ENCODE results near the gene UTP3. TPM values are rescaled to one million over a fixed set of nuclear protein-coding genes. Genes with fewer than 3 reads are reported as not detected.
"Not testable (repeated sequence)": the region's sequence is repeated elsewhere in the genome, so short reads cannot be mapped to it uniquely, and the experiment has no call there.

UTP3 gene, protein sequence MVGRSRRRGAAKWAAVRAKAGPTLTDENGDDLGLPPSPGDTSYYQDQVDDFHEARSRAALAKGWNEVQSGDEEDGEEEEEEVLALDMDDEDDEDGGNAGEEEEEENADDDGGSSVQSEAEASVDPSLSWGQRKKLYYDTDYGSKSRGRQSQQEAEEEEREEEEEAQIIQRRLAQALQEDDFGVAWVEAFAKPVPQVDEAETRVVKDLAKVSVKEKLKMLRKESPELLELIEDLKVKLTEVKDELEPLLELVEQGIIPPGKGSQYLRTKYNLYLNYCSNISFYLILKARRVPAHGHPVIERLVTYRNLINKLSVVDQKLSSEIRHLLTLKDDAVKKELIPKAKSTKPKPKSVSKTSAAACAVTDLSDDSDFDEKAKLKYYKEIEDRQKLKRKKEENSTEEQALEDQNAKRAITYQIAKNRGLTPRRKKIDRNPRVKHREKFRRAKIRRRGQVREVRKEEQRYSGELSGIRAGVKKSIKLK
- total RNA-seq = 10 to 100 TPM; 46.9 to 49.7 TPM

DNA sequence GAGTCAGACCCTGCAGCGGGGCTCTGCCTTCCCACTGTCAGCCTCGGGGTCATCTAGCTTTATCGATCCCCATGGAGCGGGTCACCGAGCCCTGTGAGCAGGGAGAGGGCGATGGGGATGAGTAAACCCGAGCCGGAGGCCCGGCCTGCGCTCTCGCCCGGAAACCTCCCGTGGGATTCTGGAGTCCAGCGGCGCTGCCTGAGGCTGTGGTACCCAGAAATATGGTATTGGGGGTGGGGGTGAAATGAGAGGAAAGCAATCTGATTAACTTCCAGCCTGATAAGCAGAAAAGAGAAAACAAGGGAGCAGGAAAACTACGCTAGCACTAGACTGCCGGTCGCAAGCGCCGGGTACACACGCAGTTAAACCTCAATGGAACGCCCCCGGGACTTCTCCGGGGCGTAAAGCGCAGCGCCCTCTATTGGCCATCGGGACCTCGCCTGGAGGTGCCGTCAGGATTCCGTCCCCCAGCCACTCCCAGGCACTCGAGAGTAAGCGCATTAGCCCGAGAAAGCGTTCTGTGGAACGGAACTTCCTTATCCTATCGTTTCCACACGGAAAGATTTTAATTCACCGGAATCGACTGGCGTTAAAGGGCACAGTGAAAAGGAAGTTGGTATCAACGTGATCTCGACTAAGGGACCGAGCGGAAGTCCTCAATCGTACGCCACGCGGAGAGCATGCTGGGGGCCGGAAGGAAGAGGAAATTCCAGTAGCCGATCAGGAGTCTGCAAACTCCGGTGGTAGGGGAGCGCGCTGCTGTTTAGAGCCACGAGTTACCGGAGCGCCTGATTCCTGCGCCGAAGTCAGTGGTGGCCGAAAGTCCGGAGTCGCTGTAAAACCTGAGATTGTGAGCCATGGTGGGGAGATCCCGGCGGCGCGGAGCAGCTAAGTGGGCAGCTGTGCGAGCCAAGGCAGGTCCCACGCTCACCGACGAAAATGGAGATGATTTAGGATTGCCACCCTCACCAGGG lies at the start of gene UTP3:
UTP3 (plus strand) TSS at position 712 of the 974 bp plus-strand sequence; CDS start at position 858, 146 bp downstream.
- H3K4me3 Mint-ChIP-seq = peak within 1 kb of the TSS; percentile 100
- peaks cover 33% of the 10 kb centered on the region for H3K36me3 Mint-ChIP-seq
- DNase-seq = peak; percentile 94
- H3K4me1 Mint-ChIP-seq = peaks cover 25% of the 10 kb centered on the region
- H3K27me3 Mint-ChIP-seq = no peaks in the 10 kb centered on the region
- H3K27ac Mint-ChIP-seq = peak within 1 kb of the TSS; percentile 97
- no peaks in the 10 kb centered on the region for H3K9me3 Mint-ChIP-seq

DNA sequence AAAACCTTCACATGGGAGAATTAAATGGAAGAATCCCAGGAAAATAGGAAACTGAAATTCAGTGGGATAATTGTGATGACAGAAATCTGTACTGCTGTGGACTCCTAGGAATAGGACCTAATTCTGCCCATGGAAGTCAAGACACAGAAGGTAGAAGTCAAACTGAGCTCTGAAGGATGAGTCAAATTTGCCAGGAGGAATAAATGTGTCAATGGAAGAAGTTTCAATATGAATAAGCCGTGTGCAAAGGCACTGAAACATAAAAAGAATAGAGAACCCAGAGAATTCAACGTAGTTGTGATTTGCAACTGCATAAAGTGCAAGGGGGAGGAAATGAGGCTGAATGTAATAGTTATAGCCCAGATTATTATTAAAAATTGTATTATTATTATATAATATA lies 48.1 kb upstream of the UTP3 start:
- Mint-ChIP-seq H3K9me3 (no peaks in the 10 kb centered on the region), H3K27me3 (peaks cover 5% of the 10 kb centered on the region), H3K27ac (no peak overlapping the region), H3K4me1 (peaks cover 9% of the 10 kb centered on the region), H3K36me3 (no peaks in the 10 kb centered on the region), H3K4me3 (no peak overlapping the region)
- no peak for DNase-seq

DNA sequence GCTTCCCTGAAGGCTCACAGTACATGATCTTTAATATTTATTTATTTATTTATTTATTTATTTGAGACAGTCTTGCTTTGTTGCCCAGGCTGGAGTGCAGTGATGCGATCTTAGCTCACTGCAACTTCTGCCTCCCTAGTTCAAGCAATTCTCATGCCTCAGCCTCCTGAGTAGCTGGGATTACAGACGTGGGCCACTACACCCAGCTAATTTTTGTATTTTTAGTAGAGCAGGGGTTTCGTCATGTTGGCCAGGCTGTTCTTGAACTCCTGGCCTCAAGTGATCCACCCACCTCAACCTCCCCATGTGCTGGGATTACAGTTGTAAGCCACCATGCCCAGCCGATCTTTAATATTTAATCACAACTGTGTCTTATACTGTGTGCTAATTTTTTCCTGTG lies 37.6 kb upstream of the UTP3 start:
- not testable (repeated sequence) for DNase-seq, H3K4me3 Mint-ChIP-seq, H3K27ac Mint-ChIP-seq, H3K4me1 Mint-ChIP-seq, H3K36me3 Mint-ChIP-seq, H3K27me3 Mint-ChIP-seq, H3K9me3 Mint-ChIP-seq

DNA sequence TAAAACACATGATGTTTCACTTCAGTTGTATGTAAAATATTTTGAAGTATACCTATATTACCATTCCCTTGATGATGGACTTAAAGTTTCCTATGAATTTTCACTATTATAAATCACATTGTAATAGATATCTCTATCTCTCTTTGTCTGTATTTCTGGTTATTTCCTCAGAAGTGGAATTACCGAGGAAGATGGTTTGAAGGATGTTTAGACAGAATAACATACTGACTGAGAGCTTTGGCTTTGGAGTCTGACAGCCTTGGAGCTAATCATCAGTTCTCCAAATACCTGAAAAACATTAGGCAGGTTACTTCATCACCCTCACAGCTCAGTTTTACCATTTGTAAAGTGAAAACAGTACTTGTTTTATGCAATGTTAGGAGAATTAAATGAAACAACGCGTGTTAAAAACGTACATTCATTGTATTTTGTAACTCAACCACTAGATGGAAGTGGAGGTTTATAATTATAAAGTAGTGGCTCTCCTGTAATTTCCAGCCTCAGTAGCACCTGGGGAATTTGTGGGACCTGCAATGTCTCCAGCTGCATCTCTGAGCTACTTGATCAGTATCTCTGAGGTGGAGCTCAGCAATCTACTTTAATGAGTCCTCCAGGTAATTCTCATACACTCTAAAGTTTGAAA lies 36.3 kb upstream of the UTP3 start:
- no peak for DNase-seq
- H3K27ac Mint-ChIP-seq = no peak overlapping the region
- H3K27me3 Mint-ChIP-seq = no peaks in the 10 kb centered on the region
- H3K9me3 Mint-ChIP-seq = no peaks in the 10 kb centered on the region
- no peak overlapping the region for H3K4me3 Mint-ChIP-seq
- H3K36me3 Mint-ChIP-seq = no peaks in the 10 kb centered on the region
- H3K4me1 Mint-ChIP-seq = peaks cover 3% of the 10 kb centered on the region

DNA sequence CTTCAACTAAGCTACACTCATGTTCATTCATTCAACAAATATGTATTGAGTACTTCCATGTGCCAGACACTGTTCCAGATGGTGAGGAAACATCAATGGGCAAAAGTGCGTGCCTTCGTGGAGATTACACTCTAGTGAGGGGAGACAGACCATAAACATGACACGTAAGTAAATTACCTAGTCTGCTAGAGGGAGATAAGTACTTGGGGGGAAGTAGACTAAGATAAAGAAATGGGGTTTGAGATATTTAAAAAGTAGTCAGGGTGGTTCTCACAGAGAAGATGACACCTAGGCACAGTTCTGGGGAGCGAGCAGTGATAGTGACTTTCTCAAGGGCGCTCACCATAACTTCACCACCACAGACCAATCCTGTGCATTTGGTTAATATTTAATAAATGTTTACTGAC lies 33.7 kb upstream of the UTP3 start:
- no peak overlapping the region for H3K4me3 Mint-ChIP-seq
- H3K9me3 Mint-ChIP-seq = no peaks in the 10 kb centered on the region
- no peaks in the 10 kb centered on the region for H3K27me3 Mint-ChIP-seq
- no peak overlapping the region for H3K27ac Mint-ChIP-seq
- H3K36me3 Mint-ChIP-seq = no peaks in the 10 kb centered on the region
- DNase-seq = no peak
- peaks cover 3% of the 10 kb centered on the region for H3K4me1 Mint-ChIP-seq

DNA sequence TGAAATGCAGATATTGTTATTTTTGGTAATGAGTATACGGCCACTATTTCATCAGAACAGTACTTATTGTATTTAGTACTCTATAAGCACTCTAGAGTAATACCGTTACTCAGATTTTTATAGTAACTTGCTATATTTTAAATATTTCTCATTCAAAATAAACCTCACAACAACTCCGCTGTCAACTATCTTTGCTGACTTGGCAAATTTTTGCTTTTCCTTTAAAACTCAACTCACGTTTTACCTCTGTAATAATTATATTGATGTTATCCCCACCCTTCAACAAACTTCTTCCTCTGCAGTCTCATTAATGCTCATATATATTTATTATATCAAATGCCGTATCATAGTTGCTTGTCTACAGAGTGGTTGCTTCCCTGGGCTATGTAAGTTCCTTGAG lies 31.0 kb upstream of the UTP3 start:
- DNase-seq = no peak
- no peak overlapping the region for H3K4me3 Mint-ChIP-seq
- H3K4me1 Mint-ChIP-seq = peaks cover 9% of the 10 kb centered on the region

DNA sequence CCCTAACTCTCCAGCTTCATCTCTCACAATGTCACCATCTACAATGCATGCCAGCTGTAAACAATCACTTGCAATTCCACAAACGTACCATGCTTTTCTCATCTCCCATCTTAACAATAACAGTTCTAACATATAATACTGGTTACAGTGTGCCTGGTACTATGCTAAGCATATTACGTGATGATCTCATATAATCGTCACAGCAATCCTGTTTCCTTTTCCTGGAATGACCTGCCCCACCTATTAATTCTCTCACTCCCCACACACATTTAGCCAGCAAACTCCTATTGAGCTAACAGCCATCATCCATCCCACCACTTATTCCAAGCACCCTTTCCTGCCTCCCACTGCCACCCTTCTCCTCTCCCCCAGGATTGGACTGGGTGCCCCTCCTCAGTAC lies 29.9 kb upstream of the UTP3 start:
- Mint-ChIP-seq H3K4me3 (no peak overlapping the region), H3K27me3 (no peaks in the 10 kb centered on the region), H3K36me3 (no peaks in the 10 kb centered on the region), H3K4me1 (peaks cover 9% of the 10 kb centered on the region), H3K9me3 (no peaks in the 10 kb centered on the region), H3K27ac (no peak overlapping the region)
- no peak for DNase-seq

More for the DNA sequence above, 31.0 kb upstream of the UTP3 start:
- H3K36me3 Mint-ChIP-seq = no peaks in the 10 kb centered on the region
- no peaks in the 10 kb centered on the region for H3K9me3 Mint-ChIP-seq
- H3K27ac Mint-ChIP-seq = no peak overlapping the region
- H3K27me3 Mint-ChIP-seq = no peaks in the 10 kb centered on the region

DNA sequence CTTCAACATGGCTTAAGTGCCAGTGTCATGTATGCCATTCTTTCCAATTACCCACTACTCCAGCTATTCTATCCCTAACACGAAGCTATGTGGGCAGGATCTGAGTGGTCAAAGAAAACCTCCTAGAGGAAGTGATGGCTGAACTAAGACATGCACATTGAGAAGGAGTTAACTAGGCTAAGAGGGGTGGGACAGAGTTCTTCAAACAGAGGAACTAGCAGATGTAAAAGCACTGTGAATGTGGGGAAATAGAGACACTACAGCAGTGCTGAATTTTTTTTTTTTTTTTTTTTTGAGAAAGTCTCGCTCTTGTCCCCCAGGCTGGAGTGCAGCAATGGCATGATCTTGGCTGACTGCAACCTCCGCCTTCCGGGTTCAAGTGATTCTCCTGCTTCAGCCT lies 28.2 kb upstream of the UTP3 start:
- H3K4me3 Mint-ChIP-seq = no peak overlapping the region
- H3K27me3 Mint-ChIP-seq = no peaks in the 10 kb centered on the region
- H3K27ac Mint-ChIP-seq = no peak overlapping the region
- H3K4me1 Mint-ChIP-seq = peaks cover 9% of the 10 kb centered on the region
- no peak for DNase-seq
- no peaks in the 10 kb centered on the region for H3K36me3 Mint-ChIP-seq
- no peaks in the 10 kb centered on the region for H3K9me3 Mint-ChIP-seq

DNA sequence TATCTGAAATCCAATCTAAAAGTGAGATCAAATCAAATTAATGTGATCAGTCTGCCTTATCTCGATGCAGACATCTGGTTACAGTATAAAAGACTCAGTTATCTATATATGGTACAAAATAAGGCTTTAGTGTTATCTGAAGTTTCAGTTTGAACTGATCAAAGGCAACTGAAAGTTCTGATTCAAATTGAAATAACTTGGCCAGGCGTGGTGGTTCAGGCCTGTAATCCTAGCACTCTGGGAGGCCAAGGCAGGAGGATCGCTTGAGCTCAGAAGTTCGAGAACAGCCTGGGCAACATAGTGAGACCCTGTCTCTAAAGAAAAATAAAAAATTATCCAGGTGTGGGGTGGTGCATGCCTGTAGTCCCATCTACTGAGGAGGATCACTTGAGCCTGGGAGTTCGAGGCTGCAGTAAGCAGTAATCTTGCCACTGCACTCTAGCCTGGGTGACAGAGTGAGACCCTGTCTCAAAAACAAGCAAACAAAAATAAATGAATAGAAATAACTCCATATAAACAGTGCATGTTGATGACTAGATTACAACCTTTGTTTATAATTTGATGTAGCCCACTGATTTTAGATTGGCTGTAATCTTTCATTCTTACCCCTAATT lies 26.9 kb upstream of the UTP3 start:
- H3K27me3 Mint-ChIP-seq, DNase-seq, H3K36me3 Mint-ChIP-seq, H3K4me3 Mint-ChIP-seq, H3K27ac Mint-ChIP-seq, H3K9me3 Mint-ChIP-seq: not testable (repeated sequence)
- peaks cover 11% of the 10 kb centered on the region for H3K4me1 Mint-ChIP-seq

DNA sequence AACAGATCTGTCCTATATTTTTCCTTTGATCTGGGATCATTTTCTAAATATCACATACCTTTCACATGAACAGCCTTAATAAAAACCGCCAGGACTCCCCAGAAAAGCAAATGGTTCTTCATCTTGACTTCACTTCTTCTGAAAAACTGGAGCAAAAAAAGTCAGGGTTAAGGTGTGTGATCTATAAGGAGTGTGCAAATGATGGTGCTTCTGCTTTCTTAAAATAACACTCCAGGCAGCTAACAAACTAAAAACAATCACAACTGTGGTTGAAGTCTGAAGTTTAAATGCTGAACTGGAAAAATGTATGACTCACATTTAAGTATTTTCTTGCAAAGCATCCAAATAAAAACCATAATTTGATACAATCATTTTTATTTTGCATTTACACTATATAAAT lies 22.0 kb upstream of the UTP3 start, which contains the start of gene JCHAIN:
JCHAIN (minus strand) TSS at position 140 of the 400 bp plus-strand sequence; CDS start at position 122, 18 bp downstream.
- Mint-ChIP-seq H3K27ac (no peak within 1 kb of the TSS), H3K9me3 (no peaks in the 10 kb centered on the region), H3K4me1 (peaks cover 10% of the 10 kb centered on the region), H3K4me3 (no peak within 1 kb of the TSS), H3K36me3 (no peaks in the 10 kb centered on the region), H3K27me3 (peaks cover 3% of the 10 kb centered on the region)
- DNase-seq = no peak

DNA sequence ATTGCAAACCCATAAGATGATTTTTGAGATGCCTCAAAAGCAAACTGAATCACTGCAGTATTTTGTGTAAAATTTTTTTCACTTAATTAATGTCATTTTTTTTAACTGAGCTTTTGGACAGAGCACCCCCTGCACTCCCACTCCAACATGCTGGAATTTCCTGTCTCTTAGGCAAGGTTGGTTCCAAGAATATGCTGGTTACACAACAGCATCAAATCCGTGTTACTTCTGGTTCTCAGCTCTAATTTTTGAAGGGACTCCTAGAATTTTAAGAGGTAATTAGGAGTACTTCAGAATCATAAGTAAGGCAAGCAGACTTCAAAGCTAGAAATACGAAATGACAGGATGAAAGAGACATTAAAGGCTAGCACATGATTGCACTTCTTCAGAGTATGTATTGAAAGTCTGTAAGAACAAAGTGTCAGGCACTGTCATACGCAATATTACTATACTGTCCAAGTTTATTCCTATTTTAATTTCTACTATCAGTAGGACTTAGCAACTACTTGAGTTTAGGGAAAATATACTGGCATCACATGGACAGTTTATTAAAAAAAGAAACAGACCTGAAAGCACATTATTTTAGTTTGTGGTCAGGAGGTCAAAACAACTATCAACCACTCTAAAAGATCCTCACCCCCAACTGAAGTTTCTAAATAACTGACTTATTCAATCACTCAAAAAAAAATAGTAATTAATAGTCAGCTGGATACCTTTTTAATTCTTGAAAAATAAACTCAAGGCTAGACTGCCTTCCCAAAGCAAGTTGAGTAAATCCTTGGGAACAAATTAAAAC lies 20.4 kb upstream of the UTP3 start:
- no peak for DNase-seq
- H3K27ac Mint-ChIP-seq = no peak overlapping the region
- H3K9me3 Mint-ChIP-seq = no peaks in the 10 kb centered on the region
- peaks cover 6% of the 10 kb centered on the region for H3K4me1 Mint-ChIP-seq
- no peak overlapping the region for H3K4me3 Mint-ChIP-seq
- H3K27me3 Mint-ChIP-seq = peaks cover 3% of the 10 kb centered on the region
- no peaks in the 10 kb centered on the region for H3K36me3 Mint-ChIP-seq

DNA sequence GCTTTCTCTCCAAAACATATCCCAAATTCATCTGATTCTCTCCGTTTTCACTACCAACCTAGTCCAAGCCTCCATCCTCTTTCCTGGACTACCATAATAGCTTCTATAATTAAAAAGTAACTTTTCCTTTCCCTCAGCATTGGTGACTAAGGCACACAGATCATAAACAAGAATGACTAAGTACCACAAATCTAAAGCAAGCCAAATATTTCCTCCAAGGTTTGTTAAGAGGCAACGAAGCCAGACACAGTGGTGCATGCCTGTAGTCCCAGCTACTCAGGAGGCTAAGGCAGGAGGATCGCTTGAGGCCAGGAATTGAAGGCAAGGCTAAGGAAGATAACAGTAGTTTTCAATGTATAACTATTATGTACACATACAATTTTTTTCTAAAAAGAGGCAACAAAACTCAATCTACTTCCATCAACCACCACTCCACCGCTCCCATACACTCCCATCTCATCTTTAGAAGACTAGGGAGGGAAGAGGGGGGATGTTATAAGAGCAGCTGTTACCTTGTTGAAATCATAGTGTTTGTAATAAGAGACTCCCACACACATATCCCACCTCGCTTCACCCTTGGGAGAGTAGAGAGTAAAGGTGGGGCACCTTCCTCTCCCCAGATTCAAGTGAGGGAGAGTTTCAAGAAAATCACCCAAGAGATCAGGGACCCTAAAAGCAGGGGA lies 17.9 kb upstream of the UTP3 start:
- peaks cover 6% of the 10 kb centered on the region for H3K4me1 Mint-ChIP-seq
- H3K4me3 Mint-ChIP-seq = no peak overlapping the region
- no peak overlapping the region for H3K27ac Mint-ChIP-seq
- H3K36me3 Mint-ChIP-seq = no peaks in the 10 kb centered on the region
- H3K27me3 Mint-ChIP-seq = peaks cover 5% of the 10 kb centered on the region
- DNase-seq = no peak
- H3K9me3 Mint-ChIP-seq = no peaks in the 10 kb centered on the region

DNA sequence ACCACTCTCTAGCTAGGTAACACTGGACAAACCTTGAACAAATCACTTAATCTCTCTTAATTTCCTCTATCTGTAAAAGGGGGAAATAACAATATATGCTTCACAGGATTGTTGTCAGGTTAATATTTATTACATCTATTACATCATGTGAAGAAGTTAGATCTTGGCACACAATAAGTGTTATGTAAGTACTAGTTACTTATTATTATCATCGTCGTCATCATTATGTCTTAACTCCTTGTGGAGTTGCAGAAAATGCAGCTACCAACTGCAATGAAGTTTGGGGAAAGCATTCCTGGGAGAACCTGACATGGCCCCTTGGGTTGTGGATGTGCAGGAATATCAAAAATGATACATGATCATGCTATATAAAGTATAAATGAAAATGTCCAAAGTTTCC lies 17.2 kb upstream of the UTP3 start:
- H3K27ac Mint-ChIP-seq = no peak overlapping the region
- no peak for DNase-seq
- no peaks in the 10 kb centered on the region for H3K36me3 Mint-ChIP-seq
- H3K27me3 Mint-ChIP-seq = peaks cover 5% of the 10 kb centered on the region
- peaks cover 6% of the 10 kb centered on the region for H3K4me1 Mint-ChIP-seq
- H3K9me3 Mint-ChIP-seq = no peaks in the 10 kb centered on the region
- H3K4me3 Mint-ChIP-seq = no peak overlapping the region
